Prostate gland (tissue), 2 donors: ENCODE measurements around the gene SF3A2.

Experiments used
- CTCF ChIP-seq, 4 experiments: fragments of 200-600 bp in 2 of 4; fragments of 450-650 bp in 2 of 4; sonication (generic) in 2 of 4; IDR thresholded peaks; 1 replicate in 3 of 4; 2 replicates in 1 of 4; pipeline ENCODE4 v1.5.1; 2016 to 2019; ENCODE audit warnings: antibody characterized with exemption in 4 of 4, mild to moderate bottlenecking in 2 of 4, moderate library complexity in 2 of 4
- POLR2A ChIP-seq: fragments of 450-650 bp; IDR thresholded peaks from one replicate; pipeline ENCODE4 v1.6.1; 2016; ENCODE audit warnings: antibody characterized with exemption, mild to moderate bottlenecking

GRCh38 chr19:2283835-2284507 lies 47.3 kb downstream of the SF3A2 start:
- TF ChIP-seq CTCF (IDR thresholded peaks at IDR 0.05): no peak
- TF ChIP-seq POLR2A: no peak
